GM18520 (cell line): ENCODE results near the gene PPIL1.
"Not testable (repeated sequence)": the region's sequence is repeated elsewhere in the genome, so short reads cannot be mapped to it uniquely, and the experiment has no call there.

ENCODE experiments used
- ATAC-seq: cut with Tn5 transposase; IDR thresholded peaks from one replicate; pipeline ENCODE4 v1.9.1; 2021; ENCODE audit not compliant: unreplicated experiment

The PPIL1 gene

GRCh38 chr6:36817176-36817817, 57.3 kb downstream of the PPIL1 start:
- ATAC-seq = no peak

- ATAC-seq = no peak
Measured at GRCh38 chr6:36815962-36816735, 58.5 kb downstream of the PPIL1 start.

- no peak for ATAC-seq
Measured at GRCh38 chr6:36814249-36814648, 60.4 kb downstream of the PPIL1 start.

- no peak for ATAC-seq
Measured at GRCh38 chr6:36813526-36813925, 61.1 kb downstream of the PPIL1 start.

- not testable (repeated sequence) for ATAC-seq
Measured at GRCh38 chr6:36813047-36813446, 61.6 kb downstream of the PPIL1 start.

- ATAC-seq = no peak
Measured at GRCh38 chr6:36809941-36810803, 64.4 kb downstream of the PPIL1 start.

- ATAC-seq = no peak
Measured at GRCh38 chr6:36809156-36809555, 65.4 kb downstream of the PPIL1 start.

- no peak for ATAC-seq
Measured at GRCh38 chr6:36808634-36809033, 66.0 kb downstream of the PPIL1 start.

GRCh38 chr6:36807750-36808149, 66.9 kb downstream of the PPIL1 start:
- no peak for ATAC-seq

- ATAC-seq = no peak
Measured at GRCh38 chr6:36807143-36807542, 67.5 kb downstream of the PPIL1 start.

- no peak for ATAC-seq
Measured at GRCh38 chr6:36805917-36806316, 68.7 kb downstream of the PPIL1 start.

DNA sequence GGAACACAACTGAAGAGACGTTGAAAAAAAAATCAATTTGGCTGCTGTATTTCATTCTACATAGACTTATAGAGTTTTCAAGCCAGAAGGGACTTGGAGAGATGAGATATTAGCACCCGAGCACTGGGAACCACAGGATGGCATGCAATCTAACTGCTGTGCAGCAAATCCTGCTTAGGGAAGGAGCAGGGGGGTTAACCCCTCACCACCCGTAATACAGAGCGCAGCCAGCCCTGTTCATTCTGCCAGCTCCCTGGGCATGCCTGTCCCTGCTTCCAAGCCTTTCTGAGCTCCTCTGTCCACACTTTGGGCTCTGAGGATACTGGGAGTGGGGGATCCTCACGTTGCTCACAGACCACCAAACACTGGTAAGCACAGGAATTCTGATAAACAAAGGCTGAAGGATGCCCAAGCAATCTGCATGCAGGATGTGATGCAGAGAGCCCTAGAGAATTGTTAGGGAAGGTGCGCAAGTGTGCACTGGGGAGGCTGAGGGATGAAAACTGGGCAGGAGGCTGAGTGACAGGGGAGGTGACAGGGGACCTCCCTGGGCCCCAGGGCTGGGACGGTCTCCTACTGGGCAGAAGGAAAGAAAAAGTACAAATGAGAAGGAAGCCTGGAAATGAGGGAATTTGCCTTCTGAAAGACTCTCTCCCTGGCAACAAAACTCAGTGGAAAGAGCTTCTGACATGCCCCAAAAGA, 69.4 kb downstream of the PPIL1 start:
- no peak for ATAC-seq
